Stimulated activated CD4-positive, alpha-beta T cell treated with anti-CD3 and anti-CD28 coated beads, TNF-alpha, amount 100 ng/mL, for 24 hours (primary cell): ENCODE results near the gene TAX1BP1.
A peak's percentile ranks its signal among the peaks of the same experiment; 100 is the strongest.

Source experiments
- DNase-seq, 3 experiments: peaks; one replicate each; pipeline ENCODE4 v3.0.0-alpha.2; 2020; ENCODE audit warnings: low read depth in 3 of 3

The TAX1BP1 gene

DNA sequence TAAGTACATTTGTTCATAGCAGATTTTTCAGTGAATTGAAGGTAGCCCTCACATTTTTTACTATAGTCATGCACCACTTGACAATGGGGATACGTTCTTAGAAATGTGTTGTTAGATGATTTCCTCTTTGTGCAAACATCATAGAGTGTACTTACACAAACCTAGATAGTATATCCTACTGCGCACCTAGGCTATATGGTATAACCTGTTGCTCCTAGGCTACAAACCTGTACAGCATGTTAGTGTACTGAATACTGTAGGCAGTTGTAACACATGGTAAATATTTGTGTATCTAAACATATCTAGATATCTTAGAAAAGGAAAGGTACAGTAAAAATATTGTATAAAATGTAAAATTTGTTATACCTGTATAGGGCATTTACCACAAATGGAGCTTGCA, 41.2 kb downstream of the TAX1BP1 start:
- DNase-seq, result no peak

DNA sequence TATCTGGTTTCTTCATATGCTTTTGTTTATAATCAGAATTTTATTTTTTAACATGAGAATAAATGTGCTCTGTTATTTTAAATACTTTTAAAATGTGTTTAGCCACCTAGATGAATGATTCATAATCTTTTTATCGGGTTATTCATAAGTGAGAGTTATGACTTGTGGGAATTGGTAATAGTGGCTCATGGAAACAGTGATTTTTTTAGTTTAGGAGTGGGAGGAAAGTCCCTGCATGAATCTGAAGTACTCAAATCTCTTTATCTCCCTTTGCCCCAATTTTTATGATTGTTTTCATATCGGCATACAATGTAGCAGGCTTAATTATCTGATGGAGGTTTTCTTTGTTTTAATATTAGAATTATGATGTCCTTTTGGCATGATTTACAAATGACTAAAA, 42.9 kb downstream of the TAX1BP1 start:
- DNase-seq, result no peak

DNA sequence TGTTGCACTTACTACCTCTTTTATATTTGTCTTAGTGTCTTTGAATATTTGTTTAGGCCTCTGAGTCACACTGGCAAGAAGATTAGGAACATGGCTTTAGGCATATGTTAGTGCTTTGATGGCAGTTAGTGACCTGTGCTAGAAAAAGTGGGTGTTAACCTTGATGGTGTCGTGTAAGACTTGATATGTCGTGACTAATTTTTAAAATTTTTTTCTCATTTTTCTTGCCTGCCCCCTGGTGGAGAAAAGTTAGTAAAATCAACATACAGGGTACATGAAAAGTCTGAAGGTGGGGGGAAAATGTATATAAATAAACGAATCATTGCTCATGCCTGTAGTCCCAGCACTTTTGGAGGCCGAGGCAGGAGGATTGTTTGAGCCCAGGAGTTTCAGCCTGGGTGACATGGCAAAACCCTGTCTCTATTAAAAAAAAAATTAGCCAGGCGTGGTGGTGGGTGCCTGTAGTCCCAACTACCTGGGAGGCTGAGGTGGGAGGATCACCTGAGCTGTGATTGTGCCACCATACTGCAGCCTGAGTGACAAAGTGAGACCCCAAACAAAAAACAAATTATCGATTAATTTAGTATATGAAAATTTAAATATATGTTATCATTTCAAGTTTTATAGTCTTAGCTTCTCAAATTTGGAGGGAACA, 44.6 kb downstream of the TAX1BP1 start:
- peak in 1 of 3 experiments; percentile 15 for DNase-seq

DNA sequence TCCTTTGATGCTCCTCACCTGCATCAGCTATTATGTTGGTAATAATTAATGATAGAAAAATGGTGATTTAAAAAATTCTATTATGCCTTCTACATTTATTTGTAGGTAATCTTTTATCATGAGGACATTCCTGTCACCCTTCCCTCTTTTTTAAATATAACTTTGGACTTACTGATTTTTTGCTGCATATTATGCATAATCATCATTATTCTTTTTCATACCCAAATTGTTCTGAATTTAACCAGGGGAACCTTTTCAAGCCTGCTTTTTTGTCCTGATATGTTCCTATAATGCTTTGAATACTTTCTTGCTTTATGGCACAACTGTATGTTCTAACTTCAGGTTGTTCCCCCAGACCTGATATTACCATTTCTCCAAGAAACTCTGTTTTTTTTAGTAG, 48.5 kb downstream of the TAX1BP1 start:
- DNase-seq, result no peak

DNA sequence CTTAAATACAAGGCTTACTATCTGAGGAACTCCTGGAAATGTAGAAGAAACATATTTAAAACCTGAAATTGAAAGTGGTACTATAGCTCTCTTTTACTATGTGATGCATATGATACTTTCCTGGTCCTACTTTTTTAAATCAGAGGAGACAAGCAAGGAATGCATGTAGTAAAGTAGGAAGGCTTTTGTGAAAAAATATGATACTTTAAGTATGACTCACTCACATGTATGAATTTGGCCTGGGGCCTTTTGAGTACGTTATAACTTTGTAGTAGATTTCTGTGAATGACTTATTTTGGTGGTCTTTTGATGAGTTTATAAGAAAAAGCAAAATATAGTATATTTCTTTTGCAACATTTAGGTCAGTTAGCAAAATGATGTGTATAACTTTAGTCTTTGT, 53.8 kb downstream of the TAX1BP1 start:
- DNase-seq, result no peak

DNA sequence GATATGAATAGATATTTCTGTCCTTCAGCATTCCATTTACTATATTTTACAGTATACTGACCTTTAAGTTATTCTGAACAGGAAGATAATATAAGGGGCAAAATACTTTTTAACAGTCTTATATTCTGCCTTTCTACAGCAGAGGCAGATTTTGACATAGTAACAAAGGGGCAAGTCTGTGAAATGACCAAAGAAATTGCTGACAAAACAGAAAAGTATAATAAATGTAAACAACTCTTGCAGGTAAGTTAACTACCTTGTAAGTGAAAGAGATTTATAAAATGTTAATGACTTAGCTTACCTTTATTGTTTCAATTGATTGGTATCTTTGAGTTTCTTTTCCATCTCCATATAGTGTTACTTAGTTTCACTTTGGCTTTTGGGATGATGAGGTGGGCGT, 56.0 kb downstream of the TAX1BP1 start:
- DNase-seq, result no peak

DNA sequence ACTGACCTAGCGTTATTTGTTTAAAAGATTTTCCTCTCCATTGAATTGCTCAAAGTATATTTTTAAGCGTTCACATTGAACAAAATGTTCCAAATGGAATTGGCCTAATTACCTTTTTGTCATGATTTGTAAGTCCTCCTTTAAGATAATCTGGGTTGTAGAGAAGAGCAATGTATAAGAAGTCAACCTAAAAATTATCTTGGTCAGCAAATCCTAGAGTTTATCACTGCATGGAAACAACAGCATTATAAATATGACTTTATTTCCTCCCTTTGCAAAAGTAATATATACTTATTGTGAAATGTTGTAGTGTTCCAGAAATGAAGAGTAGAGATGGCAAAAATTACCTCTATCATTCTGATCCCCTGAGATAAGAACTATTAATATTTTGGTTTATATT, 59.2 kb downstream of the TAX1BP1 start:
- DNase-seq, result no peak

DNA sequence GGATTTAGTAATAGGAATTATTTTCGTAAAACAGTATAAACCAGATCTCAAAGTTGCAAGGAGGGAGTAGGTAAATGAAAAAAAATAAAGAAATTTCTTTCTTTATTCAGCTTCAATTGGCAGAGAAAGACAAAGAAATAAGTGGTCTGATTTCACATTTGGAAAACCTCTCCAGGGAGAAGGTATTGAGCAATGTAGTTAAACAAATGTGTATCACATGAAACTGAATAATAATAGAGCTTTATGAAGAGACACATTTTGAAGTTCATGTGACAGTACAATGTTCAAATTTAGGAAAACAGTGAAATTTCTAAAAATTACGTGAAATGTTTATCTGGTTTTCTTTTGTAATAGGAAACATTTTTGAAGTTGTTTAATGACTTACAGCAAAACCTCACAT, 63.0 kb downstream of the TAX1BP1 start:
- DNase-seq, result no peak

DNA sequence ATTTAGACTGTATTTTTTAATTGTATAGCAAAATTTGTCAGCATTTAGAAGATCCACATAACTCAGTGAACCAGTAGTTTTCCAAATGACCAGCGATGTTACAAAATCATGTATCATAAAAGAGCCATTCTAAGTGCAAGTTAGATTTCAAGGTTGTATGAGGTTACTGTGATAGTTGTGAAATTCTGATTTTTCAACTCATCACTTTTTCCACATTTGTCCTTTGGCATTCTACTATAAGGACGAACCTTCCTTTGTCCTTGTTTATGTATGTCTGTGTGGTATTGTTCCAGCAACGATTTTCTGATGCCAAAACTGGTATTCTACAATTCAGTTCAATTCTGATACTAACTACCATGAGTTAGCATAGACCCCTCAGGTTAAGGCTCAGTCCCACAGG, 64.2 kb downstream of the TAX1BP1 start:
- DNase-seq, result no peak

DNA sequence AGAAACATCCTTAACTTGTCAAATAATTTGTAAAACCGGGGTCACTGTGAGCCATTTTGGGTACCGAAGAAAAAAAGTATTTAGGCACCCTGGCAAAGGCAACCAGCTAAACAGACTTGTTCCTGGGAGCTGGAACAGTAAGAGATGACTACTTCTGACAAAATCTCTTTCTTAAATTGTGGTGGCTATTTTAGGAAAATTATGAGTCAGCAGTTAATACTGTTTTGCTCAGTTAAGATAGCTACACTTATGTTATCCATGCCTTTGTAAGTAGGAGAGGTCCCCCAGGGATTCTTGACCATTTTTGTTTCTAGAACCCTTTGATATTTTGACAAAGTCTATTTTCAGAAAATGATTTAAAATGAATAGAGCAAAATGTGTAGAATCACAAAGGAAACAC, 68.7 kb downstream of the TAX1BP1 start:
- DNase-seq, result no peak

DNA sequence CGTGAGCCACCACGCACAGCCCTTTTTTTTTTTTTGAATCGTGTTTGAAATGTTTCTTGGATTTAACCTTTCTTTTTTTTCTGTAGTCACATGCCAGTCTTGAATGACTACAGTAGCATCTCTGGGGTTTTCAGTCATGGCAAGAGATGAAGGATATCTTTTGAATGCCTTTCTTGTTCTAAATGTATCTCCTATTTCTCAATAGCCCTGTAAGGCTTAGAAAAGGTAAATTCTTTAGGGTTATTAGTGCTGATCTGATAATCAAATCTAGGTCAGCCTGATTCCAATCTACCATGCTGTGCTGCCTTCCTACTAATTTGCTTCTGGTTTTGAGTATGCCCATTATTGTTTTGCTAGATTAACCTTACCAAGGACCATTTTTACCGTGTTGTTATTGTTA, 70.2 kb downstream of the TAX1BP1 start:
- DNase-seq, result no peak

DNA sequence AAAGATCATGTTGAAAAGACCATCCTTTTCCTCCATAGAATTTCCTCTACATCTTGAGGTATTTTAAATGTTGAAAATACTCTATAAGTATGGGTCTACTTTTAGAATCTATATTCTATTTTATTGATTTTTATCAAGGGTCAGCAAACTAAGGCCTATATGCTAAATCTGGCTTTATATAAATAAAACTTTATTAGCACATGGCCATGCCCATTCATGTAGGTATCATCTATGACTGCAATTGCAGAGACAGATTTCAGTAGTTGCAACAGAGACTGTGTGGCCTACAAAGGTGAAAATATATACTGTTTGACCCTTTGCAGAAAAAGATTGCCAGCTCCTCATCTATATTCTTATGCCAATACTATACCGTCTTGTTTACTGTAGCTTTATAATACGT, 72.7 kb downstream of the TAX1BP1 start:
- DNase-seq, result no peak

DNA sequence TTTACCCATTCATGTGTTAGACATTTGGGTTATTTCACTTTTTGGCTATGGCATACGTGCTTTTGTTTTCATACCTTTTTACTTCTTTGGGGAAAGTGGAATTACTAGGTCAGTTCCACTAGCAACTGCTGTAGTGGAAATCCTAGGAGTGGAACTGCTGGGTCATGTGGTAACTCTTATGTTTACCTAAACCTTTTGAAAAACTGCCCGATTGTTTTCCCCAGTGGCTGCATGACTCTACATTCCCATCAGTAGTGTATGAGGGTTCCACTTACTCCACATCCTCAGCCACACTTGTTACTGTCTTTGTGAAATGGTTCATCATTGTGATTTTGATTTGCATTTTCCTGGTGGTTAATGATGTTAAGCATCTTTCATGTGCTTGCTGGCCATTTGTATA, 82.3 kb downstream of the TAX1BP1 start:
- DNase-seq, result no peak

DNA sequence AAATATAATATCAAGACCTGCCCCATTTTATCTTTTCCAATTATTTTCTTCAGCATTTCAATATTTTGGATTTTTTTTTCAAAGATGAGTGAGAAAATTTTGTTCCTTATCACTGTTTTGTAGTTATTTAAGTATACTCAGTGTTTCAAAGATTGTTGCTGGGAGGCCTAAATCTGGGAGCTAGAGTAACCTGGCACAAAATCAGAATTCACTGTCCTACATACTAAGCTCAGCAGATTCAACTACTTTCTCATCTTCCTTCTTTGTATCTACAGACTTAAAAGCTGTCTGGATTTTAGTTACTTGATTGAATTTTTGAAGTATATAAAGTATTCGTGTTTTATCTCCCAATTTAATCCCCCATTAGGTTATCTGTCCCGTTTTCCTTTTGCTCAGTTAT, 85.9 kb downstream of the TAX1BP1 start:
- no peak for DNase-seq

DNA sequence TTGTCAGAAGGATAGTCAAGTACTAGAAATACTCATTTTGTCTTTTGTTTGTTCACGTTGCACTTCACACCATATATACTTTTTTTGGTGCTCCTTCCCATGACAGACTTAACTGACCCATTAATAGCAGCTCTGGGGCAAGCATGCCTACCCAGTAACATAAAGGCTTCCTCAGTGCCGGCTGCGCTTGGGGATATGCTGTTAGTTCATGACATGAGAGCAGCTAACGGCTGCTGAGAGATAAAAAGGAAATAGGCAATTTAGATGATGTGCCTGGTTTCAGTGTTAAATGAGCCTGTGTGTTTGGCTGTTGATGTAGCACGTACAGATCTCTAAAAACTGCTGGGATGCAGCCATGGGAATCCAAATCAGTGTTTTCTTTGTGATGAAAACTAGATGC, 86.4 kb downstream of the TAX1BP1 start:
- DNase-seq, result no peak

DNA sequence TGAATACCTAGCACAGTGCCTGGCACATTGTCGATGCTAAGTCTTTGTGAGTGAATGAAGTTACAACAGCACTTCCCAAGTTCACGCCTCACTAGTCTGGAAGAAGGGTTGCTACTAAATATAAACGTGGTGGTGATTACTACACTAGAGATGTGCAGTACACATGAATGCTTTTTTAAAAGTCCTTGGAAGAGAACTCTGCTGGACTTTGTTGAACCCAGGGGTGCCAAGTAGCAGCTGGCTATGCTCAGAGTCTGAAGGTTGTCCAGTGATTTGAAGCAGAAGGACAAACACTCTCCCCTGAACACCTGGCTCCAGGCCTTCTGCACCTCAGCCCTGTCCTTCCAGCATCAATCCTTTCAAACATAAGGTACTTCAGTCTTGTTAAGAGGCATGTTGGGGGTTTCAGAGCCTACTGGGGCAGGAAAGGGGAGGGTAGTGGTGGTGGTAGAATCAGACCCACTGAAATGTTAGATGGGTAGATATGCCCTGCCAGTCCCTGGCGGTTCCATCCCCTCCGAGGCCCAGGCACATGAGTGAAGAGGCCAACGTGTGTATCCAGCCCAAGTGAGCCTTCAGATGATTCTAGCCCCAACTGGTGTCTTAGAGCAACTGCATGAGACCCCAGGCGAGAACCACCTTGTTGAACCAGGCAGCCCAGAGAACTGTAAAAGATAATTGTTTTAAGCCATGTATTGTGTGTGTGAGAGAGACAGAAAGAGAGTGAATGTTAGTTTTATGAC, 94.4 kb downstream of the TAX1BP1 start:
- no peak for DNase-seq

DNA sequence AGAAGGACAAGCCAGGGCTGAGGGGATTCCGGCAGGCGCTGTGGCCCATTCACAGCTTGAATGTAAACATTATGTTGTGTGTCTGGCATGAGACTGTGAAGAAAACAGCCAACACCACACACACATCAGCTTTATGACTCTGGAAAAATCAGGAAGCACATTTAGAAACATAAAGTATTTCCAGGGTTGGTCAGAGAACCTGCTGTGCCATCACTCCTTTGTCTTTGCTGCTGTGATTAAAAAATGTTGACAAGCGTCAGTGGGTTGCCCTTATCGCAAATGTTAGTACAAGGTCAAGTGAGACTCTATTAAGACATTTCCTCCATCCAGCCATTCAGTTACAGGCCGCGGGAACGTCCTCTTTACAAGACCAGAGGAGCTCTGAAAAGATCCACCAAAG, 95.4 kb downstream of the TAX1BP1 start:
- DNase-seq, result no peak

DNA sequence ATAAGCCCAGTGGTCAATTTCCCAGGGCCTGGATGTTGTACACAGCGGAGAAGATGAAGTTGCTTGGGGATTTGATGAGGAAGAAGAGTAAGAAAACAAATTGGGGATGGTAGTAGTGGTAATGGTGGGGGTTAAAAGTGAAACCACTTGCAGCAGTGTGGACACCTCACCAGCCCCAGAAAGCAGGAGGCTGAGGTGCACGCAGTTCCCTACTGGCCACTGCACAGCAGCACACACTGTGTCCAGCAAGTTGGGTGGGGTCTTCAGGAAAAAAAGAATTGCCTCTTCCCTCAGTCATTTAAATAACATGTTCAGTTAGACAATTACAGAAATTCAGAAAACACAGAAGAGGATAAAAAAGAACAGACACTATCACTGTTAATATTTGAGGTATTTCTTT, 96.6 kb downstream of the TAX1BP1 start:
- DNase-seq, result no peak

DNA sequence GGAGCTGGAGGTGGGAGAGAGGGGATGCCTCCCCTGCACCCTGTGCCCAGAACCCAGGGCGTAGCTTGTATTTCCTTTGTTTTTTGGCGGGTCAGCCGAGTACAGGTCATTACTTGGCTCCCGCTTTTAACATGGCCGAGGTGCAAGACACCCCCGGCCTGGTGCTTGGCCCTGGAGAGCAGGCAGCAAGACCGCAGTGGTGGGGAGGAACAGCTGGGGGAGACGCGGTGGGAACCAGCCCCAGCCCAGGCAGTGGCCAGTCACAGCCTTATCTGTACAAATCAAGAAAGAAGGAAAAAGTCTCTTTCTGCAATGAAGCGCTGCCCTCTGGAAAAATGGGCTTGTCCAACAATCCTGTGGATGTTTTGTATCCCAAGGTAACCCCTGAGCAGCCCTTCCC, 99.1 kb downstream of the TAX1BP1 start:
- no peak for DNase-seq

DNA sequence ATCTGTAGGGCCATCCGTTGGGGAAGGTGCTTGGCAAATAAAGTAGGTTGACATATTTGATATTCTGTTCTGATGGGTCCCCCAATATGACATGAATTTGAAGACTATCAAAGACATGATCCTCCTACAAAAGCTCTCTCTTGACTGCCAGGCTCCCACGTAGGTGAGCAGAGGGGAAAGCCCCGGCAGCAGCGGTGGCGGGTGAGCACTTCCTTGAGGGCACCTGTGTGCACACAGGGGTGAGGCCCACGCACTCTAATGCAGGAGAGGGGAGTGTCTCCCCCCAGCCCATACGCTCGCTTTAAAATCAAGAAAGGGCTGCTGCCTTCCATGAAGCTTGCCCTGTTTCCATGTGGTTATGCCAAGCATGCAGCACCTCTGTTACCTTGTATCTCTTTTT, 100.4 kb downstream of the TAX1BP1 start:
- peak in 2 of 3 experiments; percentile 7 to 22 for DNase-seq

DNA sequence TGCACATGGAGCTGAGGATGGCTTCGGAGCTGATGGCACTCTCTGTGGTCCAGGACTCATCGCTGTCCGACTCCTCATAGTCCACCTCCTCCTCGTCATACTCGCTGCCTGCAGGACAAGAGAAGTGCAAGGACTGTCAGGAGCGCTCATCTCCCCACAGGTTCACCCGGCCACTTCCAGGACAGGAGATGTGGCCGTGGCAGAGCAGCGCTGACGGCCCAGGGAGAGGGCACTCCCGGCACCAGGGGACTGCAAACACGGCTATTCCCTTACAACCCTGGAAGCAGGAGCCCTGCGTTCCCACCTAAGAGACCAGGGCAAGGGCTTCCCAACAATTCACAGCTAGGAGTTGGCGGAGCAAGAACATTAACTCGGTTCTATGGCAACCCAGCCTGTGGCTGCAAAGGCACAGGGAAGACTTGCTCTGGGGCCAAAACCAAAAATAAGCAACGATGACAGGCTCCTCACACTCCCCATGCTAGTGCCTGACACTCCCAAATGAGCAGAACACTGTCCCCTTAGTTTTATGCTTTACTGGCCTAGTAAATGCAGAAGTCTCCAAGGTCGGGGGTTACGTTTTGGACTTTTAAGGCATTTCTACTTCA, 100.9 kb downstream of the TAX1BP1 start:
- DNase-seq, result no peak

DNA sequence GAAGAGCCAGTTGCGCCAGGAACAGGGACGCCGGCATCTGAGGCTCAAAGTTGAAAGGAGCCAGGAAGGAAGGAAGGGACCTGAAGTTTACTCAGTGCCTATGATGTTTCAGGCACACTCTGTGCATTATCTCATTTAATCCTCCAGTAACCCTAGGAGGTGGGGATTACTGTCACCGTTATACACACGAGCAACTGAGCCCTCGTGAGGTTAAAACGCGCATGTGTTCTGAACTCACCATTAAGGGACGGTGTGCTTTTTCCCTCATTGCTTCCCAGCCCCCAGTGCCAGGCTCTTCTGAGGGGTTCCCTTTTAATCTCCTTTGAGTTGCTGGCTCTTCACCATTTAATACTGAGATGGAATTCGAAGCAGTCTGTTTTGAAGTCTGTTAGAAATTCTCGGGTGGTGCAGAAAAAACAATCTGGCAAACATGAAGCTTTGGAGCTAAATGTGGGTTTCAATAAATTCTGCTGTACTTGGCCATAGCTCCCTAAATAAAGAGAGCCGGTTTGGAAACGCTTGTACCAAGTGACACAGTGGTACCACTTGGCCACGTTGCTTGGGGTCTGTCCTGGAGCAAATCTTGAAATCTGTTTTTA, 102.2 kb downstream of the TAX1BP1 start:
- no peak for DNase-seq

DNA sequence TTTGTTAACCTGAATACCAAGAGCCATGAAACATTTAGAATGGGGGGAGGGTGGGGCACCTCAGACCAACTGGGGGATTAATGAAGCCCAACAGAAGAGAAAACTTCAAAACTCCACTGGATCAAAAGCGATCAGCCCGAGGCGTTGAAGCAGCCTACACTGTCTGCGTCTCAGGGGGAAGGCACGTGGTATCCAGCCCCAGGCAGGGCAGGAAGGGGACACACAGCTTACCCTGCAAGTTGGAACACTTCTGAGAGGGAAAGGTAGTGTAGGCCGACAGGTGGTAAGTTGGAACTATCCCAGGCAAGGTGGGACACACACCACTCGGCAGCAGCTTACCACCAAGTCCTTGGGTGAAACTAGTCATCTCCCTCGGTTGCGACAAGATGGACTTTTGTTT, 102.9 kb downstream of the TAX1BP1 start:
- DNase-seq, result no peak
